OCI-LY7 (cell line): ENCODE measurements around the gene NUDT7.

ENCODE experiments used
- EZH2phosphoT487 ChIP-seq: fragments of 200-600 bp; sonication (generic); IDR thresholded peaks from 2 replicates; pipeline ENCODE4 v1.6.1; 2018; ENCODE audit warnings: low read depth, borderline replicate concordance, mild to moderate bottlenecking, mixed run types, antibody characterized with exemption, low read length, moderate library complexity, mixed read lengths
- TF ChIP-seq, protein P1 (sequence below): fragments of 200-600 bp; sonication (generic); conservative IDR thresholded peaks from 2 replicates; pipeline ENCODE4 v1.5.1; 2014; ENCODE audit warnings: mild to moderate bottlenecking, antibody characterized with exemption, low read length, moderate library complexity, mixed read lengths

DNA sequence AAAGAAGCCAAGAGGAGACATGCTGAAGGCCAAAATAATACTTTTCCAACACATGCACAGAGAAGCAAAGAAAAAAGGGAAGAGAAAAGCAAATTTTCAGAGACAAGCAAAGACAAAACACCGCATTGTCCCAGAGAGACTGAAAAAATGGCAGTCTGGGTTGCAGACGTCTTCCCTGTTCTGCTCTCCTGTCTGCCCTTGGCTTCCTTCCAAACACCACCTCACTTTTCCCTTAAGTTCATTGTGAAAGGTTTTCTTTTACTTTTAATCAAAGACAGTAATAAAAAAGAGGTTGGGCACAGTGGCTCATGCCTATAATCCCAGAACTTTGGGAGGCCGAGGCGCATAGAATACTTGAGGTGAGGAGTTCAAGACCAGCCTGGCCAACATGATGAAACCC lies 44.9 kb downstream of the NUDT7 start:
- TF ChIP-seq, protein P1, sequence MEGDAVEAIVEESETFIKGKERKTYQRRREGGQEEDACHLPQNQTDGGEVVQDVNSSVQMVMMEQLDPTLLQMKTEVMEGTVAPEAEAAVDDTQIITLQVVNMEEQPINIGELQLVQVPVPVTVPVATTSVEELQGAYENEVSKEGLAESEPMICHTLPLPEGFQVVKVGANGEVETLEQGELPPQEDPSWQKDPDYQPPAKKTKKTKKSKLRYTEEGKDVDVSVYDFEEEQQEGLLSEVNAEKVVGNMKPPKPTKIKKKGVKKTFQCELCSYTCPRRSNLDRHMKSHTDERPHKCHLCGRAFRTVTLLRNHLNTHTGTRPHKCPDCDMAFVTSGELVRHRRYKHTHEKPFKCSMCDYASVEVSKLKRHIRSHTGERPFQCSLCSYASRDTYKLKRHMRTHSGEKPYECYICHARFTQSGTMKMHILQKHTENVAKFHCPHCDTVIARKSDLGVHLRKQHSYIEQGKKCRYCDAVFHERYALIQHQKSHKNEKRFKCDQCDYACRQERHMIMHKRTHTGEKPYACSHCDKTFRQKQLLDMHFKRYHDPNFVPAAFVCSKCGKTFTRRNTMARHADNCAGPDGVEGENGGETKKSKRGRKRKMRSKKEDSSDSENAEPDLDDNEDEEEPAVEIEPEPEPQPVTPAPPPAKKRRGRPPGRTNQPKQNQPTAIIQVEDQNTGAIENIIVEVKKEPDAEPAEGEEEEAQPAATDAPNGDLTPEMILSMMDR: no peak
- no peak for TF ChIP-seq EZH2phosphoT487
